K562 (cell line): Measurements from ENCODE around the gene SLC6A8. TPM values are rescaled to one million over a fixed set of nuclear protein-coding genes. Genes with fewer than 3 reads are reported as not detected.

Experiments used
- ATAC-seq: fragments of 200-7000 bp; cut with Tn5 transposase; 3 replicates; pipeline ENCODE4 v1.9.1; 2020; ENCODE audit warnings: moderate library complexity
- BruUV-seq: library from RNA; stranded (reverse); fragments of 400-500 nt; replicated peaks from 2 replicates; lab custom pipeline; 2021; lab: Mats Ljungman, UMichigan
- CTCF ChIA-PET: fragments of 300-600 bp; formaldehyde crosslinking; extraction: SDS; loops from one replicate; lab custom pipeline; 2021; ENCODE audit warnings: low intra/inter-chr PET ratio; lab: Yijun Ruan, JAX
- POLR2A ChIA-PET: fragments of 300-600, 350-650 bp; sonication (Branson Sonifier 250); formaldehyde crosslinking; extraction: SDS; loops from one replicate; lab custom pipeline; 2021; ENCODE audit warnings: antibody characterized with exemption, inconsistent platforms; lab: Yijun Ruan, JAX
- DNase-seq, 4 experiments: peaks; one replicate each; pipeline versions ENCODE4 v3.0.0 to v3.0.0-alpha.2; 2011 to 2018; ENCODE audit warnings: low spot score in 3 of 4, mixed read lengths in 3 of 4; ENCODE audit errors: extremely low read depth in 1 of 4
- FAIRE-seq: peaks from 2 replicates; lab custom pipeline; 2011; peaks lifted over from hg19 to GRCh38; lab: Jason Lieb, UNC
- H2AFZ ChIP-seq: 2 replicates; pipeline ENCODE4 v1.6.0; 2011; ENCODE audit warnings: low read depth, low read length, control low read depth, inconsistent platforms
- H3K27ac ChIP-seq: fragments of 200-600 bp; 3 replicates; pipeline ENCODE4 v1.8.0; 2011; ENCODE audit warnings: low read depth, mild to moderate bottlenecking, control low read depth, inconsistent platforms, low read length, moderate library complexity, mixed read lengths; ENCODE audit errors: extremely low read depth
- H3K27me3 ChIP-seq, 2 experiments: fragments of 300-600 bp in 1 of 2; 2 replicates in 1 of 2; 3 replicates in 1 of 2; pipeline versions ENCODE4 v1.6.0 to v1.8.0; 2011; ENCODE audit warnings: inconsistent platforms in 2 of 2, low read length in 2 of 2, mild to moderate bottlenecking in 1 of 2, mixed read lengths in 1 of 2, moderate library complexity in 1 of 2; ENCODE audit not compliant: control insufficient read depth in 2 of 2, insufficient read depth in 2 of 2
- H3K36me3 ChIP-seq: fragments of 300-600 bp; 3 replicates; pipeline ENCODE4 v1.8.0; 2011; ENCODE audit warnings: mild to moderate bottlenecking, low read length, inconsistent platforms; ENCODE audit not compliant: control insufficient read depth, insufficient read depth
- H3K4me1 ChIP-seq, 2 experiments: fragments of 200-600 bp in 1 of 2; replicated peaks in 1 of 2; 2 replicates in 1 of 2; 3 replicates in 1 of 2; pipeline versions ENCODE4 v1.5.1 to v1.8.0; 2011; ENCODE audit warnings: inconsistent platforms in 2 of 2, low read length in 2 of 2, mild to moderate bottlenecking in 1 of 2, mixed read lengths in 1 of 2, moderate library complexity in 1 of 2; ENCODE audit not compliant: control insufficient read depth in 2 of 2, insufficient read depth in 2 of 2
- H3K4me2 ChIP-seq: 2 replicates; pipeline ENCODE4 v1.6.1; 2011; ENCODE audit warnings: low read length, control low read depth, inconsistent platforms, mixed read lengths; ENCODE audit not compliant: insufficient read depth
- H3K4me3 ChIP-seq: fragments of 200-600 bp; sonication (generic), shearing (Covaris generic); 2 replicates; pipeline ENCODE4 v1.5.1; 2016; ENCODE audit warnings: control low read depth, inconsistent platforms
- H3K79me2 ChIP-seq: fragments of 200-600 bp; 3 replicates; pipeline ENCODE4 v1.8.0; 2011; ENCODE audit warnings: low read length, inconsistent platforms; ENCODE audit not compliant: control insufficient read depth, insufficient read depth
- H3K9ac ChIP-seq, 2 experiments: 2 replicates each; pipeline versions ENCODE4 v1.6.0 to v1.6.1; 2011; ENCODE audit warnings: low read depth in 2 of 2, low read length in 2 of 2, control low read depth in 1 of 2, inconsistent platforms in 1 of 2, mild to moderate bottlenecking in 1 of 2, mixed read lengths in 1 of 2; ENCODE audit not compliant: insufficient read depth in 1 of 2
- H3K9me1 ChIP-seq: one replicate; pipeline ENCODE4 v1.6.0; 2011; ENCODE audit warnings: inconsistent platforms, mild to moderate bottlenecking, low read length, moderate library complexity; ENCODE audit not compliant: control insufficient read depth, insufficient read depth
- H3K9me3 ChIP-seq: replicated peaks from 2 replicates; pipeline ENCODE4 v1.5.1; 2011; ENCODE audit warnings: low read depth, low read length, inconsistent platforms; ENCODE audit not compliant: control insufficient read depth, insufficient read depth
- H4K20me1 ChIP-seq: replicated peaks from 2 replicates; pipeline ENCODE4 v1.6.1; 2011; ENCODE audit warnings: low read length, inconsistent platforms, mixed read lengths; ENCODE audit not compliant: control insufficient read depth, insufficient read depth
- DACH1 ChIP-seq: fragments of 450-650 bp; IDR thresholded peaks from 2 replicates; pipeline ENCODE4 v1.6.1; 2018; ENCODE audit not compliant: partially characterized antibody
- NFE2 ChIP-seq: IDR thresholded peaks from 2 replicates; pipeline ENCODE4 v1.6.1; 2014; ENCODE audit warnings: antibody characterized with exemption, low read depth
- PHF20 ChIP-seq: fragments of 450-650 bp; IDR thresholded peaks from 2 replicates; pipeline ENCODE4 v1.6.1; 2018; ENCODE audit not compliant: partially characterized antibody
- RBM22 ChIP-seq: fragments of 200-400 bp; formaldehyde crosslinking; IDR thresholded peaks from 2 replicates; pipeline ENCODE4 v1.6.1; 2018; ENCODE audit warnings: low read length, low read depth; ENCODE audit not compliant: poor library complexity, severe bottlenecking
- ZNF318 ChIP-seq, 2 experiments: fragments of 450-650 bp; IDR thresholded peaks; 2 replicates each; pipeline ENCODE4 v1.6.1; 2016; ENCODE audit warnings: mild to moderate bottlenecking in 2 of 2, borderline replicate concordance in 1 of 2, low read depth in 1 of 2, moderate library complexity in 1 of 2
- WGBS: fragments of 100-300 bp; shearing (Covaris generic); methylation state at CpG from one replicate; pipeline ENCODE4 v1.1.6; 2016; ENCODE audit warnings: low coverage, mixed read lengths; ENCODE audit not compliant: insufficient coverage; ENCODE audit errors: missing lambda C conversion rate; 5-methylcytosine and 5-hydroxymethylcytosine counted together
- in situ Hi-C: fragments of 300-500 bp; cut with MboI; formaldehyde crosslinking; loops from 4 replicates; pipeline ENCODE4 v1.15.0; 2018; ENCODE audit warnings: inconsistent platforms, mixed read lengths
- intact Hi-C: fragments of 100-400 bp; cut with micrococcal nuclease; formaldehyde crosslinking; loops from 2 replicates; pipeline ENCODE4 v1.14.2; 2022
- polyA plus RNA-seq, 8 experiments: library from polyadenylated mRNA; depleted of rRNA in 4 of 8; stranded (reverse) in 5 of 8; unstranded in 3 of 8; fragments of >200 nt; fragmentation: Nextera tagmentation in 2 of 8; fragmentation: Illumina TruSeq in 1 of 8; extraction: Ambion mirVana in 2 of 8; extraction: Trizol in 1 of 8; gene quantifications; 2 replicates each; pipeline versions ENCODE4 v1.2.1 to v1.2.3, GENCODE V29; 2011 to 2014; ENCODE audit warnings: inconsistent platforms in 1 of 8, missing spikeins in 1 of 8
- total RNA-seq, 7 experiments: library from RNA; depleted of rRNA in 6 of 7; stranded (reverse); fragments of >200 nt in 6 of 7; fragmentation: Illumina TruSeq in 2 of 7; extraction: Trizol in 2 of 7; gene quantifications; 2 replicates each; pipeline versions ENCODE4 v1.2.1 to v1.2.3, GENCODE V29; 2011 to 2021; ENCODE audit warnings: low replicate concordance in 1 of 7
- TF ChIP-seq, protein P1 (sequence below), 3 experiments: fragments of 200-800 bp in 1 of 3; fragments of 250-450 bp in 1 of 3; fragments of 450-650 bp in 1 of 3; sonication (Bioruptor Pico) in 1 of 3; sonication (Bioruptor generic) in 1 of 3; formaldehyde crosslinking in 1 of 3; IDR thresholded peaks; 2 replicates each; pipeline versions ENCODE4 v1.6.1 to v1.8.0; 2016 to 2022; ENCODE audit warnings: mild to moderate bottlenecking in 2 of 3, missing genetic modification characterization in 2 of 3, missing compliant biosample characterization in 1 of 3, moderate library complexity in 1 of 3
- TF ChIP-seq, protein P2 (sequence below): fragments of 450-650 bp; IDR thresholded peaks from 2 replicates; pipeline ENCODE4 v1.6.1; 2017; ENCODE audit warnings: mild to moderate bottlenecking, moderate library complexity

Gene SLC6A8
- total and polyA plus RNA-seq, 9 of the 15 experiments (the other 6 are each of a cell fraction or from before 2014, with no cell fraction given): 0.68 to 144 (median 34.3) TPM

DNA sequence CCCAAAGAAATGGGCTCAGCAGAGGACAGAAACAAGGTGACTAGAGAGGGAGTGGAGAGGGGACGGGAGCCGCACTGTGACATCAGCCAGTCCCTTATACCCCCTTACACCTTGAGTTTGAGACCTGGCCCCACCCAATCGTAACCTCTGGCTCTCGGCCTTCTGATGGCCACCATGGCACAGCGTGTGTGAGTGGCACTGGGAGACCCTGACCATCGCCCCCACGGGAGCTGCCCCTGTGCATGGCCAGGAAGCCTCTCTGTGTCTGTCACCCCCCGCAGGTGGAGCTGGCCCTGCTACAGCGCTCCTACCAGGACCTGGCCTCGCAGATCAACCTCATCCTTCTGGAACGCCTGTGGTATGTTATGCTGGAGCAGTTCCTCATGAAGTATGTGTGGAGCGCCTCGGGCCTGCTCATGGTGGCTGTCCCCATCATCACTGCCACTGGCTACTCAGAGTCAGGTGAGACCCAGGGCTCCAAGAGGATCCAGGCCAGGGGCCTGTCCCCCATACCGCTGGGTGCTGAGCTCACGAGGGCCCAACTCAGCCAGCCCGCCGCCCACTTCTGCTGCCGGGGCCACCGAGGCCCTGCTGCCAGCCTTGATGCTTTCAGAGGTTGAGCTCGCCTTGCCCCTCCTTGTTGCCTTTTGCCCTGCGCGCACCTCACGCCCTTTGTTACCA, 41.4 kb downstream of the SLC6A8 start:
- Histone ChIP-seq H3K4me3 (no peak overlapping the region), H3K9me3 (0 out of 2 replicates have a peak, but pooled peaks cover 2% of the 10 kb centered on the region), H3K9me1 (no peaks in the 10 kb centered on the region), H3K79me2 (peaks cover 21% of the 10 kb centered on the region; the same call in 2 of the 3 replicates), H3K9ac (no peak overlapping the region; a peak in 1 of 4 replicates), H2AFZ (no peak overlapping the region), H3K4me2 (no peak overlapping the region), H3K4me1 (peaks cover 28 to 58% of the 10 kb centered on the region in 2 experiments), H3K36me3 (no peaks in the 10 kb centered on the region), H4K20me1 (no peaks in the 10 kb centered on the region), H3K27me3 (no peaks in the 10 kb centered on the region), H3K27ac (no peak overlapping the region)
- ChIA-PET POLR2A (interaction anchor here (0.6 to 0.9 kb wide), 2 partner anchors 25 to 37 kb away, joined by 3 to 4 read pairs; no protein-coding TSS in a partner anchor), CTCF (no interaction called here)
- in situ Hi-C loops: no loop called here
- DNase-seq (no peak), ATAC-seq (no peak), FAIRE-seq (no peak)
- intact Hi-C loops: no loop called here
- 88% methylated on average over 12 of the region's 23 CpGs for WGBS
- BruUV-seq: no TSS peak
- no peak for TF ChIP-seq NFE2
- TF ChIP-seq, protein P1, sequence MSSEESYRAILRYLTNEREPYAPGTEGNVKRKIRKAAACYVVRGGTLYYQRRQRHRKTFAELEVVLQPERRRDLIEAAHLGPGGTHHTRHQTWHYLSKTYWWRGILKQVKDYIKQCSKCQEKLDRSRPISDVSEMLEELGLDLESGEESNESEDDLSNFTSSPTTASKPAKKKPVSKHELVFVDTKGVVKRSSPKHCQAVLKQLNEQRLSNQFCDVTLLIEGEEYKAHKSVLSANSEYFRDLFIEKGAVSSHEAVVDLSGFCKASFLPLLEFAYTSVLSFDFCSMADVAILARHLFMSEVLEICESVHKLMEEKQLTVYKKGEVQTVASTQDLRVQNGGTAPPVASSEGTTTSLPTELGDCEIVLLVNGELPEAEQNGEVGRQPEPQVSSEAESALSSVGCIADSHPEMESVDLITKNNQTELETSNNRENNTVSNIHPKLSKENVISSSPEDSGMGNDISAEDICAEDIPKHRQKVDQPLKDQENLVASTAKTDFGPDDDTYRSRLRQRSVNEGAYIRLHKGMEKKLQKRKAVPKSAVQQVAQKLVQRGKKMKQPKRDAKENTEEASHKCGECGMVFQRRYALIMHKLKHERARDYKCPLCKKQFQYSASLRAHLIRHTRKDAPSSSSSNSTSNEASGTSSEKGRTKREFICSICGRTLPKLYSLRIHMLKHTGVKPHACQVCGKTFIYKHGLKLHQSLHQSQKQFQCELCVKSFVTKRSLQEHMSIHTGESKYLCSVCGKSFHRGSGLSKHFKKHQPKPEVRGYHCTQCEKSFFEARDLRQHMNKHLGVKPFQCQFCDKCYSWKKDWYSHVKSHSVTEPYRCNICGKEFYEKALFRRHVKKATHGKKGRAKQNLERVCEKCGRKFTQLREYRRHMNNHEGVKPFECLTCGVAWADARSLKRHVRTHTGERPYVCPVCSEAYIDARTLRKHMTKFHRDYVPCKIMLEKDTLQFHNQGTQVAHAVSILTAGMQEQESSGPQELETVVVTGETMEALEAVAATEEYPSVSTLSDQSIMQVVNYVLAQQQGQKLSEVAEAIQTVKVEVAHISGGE (CRISPR knock-in tag; IDR thresholded peaks at IDR 0.05): no peak
- no peak for TF ChIP-seq ZNF318 (IDR thresholded peaks at IDR 0.05; ENCODE audit: borderline replicate concordance in 1 of 2, low read depth in 1 of 2)
- TF ChIP-seq DACH1: no peak
- TF ChIP-seq, protein P2, sequence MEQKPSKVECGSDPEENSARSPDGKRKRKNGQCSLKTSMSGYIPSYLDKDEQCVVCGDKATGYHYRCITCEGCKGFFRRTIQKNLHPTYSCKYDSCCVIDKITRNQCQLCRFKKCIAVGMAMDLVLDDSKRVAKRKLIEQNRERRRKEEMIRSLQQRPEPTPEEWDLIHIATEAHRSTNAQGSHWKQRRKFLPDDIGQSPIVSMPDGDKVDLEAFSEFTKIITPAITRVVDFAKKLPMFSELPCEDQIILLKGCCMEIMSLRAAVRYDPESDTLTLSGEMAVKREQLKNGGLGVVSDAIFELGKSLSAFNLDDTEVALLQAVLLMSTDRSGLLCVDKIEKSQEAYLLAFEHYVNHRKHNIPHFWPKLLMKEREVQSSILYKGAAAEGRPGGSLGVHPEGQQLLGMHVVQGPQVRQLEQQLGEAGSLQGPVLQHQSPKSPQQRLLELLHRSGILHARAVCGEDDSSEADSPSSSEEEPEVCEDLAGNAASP: no peak
- TF ChIP-seq PHF20: no peak
- no peak for TF ChIP-seq RBM22
